GM21528 (cell line): ENCODE measurements around the gene FAM83E.
"Not testable (repeated sequence)": the region's sequence is repeated elsewhere in the genome, so short reads cannot be mapped to it uniquely, and the experiment has no call there.

ENCODE experiments used
- ATAC-seq: cut with Tn5 transposase; IDR thresholded peaks from one replicate; pipeline ENCODE4 v1.9.1; 2021; ENCODE audit warnings: mild to moderate bottlenecking, moderate library complexity; ENCODE audit not compliant: unreplicated experiment, low FRiP score

FAM83E gene

DNA sequence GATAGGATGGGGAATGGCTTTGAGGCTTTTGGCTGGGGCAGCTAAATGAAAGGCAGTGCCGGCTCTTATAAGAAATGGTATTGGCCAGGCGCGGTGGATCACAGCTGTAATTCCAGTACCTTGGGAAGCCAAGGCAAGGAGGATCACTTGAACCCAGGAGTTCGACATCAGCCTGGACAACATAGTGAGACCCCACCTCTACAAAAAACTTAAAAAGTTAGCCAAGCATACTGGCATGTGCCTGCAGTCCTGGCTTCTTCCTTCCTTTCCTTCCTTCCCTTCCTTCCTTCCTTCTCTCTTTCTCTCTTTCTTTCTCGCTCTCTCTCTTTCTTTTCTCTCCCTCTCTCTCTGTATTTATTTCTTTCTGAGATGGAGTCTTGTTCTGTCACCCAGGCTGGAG is 28.0 kb upstream of the FAM83E start:
- ATAC-seq, result no peak

DNA sequence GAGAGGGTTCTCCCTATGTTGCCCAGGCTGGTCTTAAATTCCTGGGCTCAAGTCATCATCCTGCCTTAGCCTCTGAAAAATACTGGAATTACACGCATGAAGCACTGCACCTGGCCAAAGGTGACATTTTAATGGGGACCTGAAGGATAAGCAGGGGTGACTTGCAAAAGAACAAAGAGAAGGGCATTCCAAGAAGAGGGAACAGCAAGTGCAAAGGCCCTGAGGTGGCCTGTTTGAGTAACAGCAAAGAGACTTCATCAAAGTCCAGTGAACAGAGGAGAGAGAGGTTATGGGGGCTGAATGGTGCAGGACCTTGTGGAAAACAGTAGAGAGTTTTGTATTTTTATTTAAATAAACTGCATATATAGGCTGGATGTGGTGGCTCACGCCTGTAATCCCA is 27.0 kb upstream of the FAM83E start:
- no peak for ATAC-seq

DNA sequence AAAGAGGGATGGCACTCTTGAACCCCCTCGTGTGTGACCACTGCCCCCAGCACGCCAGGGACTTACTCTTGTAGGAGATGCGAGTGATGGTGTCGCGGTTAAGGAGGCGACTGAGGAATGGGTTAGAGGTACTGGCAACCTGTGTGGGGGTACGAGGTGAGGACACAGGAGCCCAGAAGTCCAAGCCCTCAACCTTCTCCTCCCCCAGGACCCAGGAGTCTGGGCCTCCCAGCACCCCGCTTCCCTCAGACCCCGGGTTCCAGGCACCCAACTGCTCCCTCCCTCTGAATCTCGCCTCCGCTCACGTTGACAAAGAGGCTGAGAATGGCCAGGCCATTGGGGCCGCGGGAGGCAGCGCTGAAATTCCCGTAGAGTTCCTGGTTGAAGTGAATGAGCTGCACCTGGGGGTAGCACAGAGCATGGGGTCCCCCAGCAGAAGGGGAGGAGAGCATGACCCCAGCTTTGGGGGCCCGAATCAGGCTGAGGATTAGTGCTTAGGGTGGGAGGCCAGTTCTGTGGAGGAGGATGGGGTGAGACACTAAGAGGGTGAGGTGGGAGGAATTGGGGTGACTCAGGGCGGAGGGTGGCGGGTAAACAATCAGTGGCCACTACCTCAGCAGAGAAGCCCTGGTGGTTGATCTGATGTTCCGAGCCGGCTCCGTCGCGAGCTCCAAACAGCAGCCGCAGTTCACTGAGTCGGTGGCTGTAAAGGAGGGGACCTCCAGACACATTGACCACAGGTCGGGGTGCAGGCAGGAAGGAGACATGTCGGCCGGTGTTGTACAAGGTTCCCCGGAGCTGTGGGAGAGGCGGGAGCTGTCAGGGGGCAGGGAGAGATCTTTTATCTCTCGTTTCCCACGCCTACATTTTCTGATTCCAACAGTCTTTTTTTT is 24.9 kb upstream of the FAM83E start:
- ATAC-seq, result no peak

DNA sequence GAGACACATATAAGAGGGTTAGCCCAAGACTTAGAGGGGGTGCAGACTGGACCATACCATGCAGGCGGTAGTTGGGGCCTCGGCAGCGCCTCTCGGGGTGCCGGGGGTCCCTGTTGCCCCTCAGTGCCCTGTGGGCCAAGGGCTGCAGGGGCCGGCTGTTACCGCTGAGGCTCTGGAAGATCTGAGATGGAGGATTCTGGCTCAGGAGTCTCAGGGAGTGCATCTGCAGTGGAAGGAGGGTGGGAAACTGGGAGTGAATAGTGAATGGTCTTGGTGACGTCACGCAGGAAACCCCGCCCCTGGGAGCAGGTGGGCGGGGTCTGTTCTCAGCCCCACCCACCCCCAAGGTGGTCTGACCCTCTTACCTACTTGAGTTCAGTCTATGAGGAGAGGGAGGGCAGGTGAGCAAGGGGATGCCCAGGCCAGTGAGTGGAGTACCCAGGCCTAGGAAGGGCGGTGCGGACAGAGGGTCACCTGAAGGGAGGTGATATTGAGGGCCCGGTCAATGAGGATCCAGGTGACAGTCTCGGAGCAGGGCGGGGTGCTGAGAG is 24.0 kb upstream of the FAM83E start:
- no peak for ATAC-seq

DNA sequence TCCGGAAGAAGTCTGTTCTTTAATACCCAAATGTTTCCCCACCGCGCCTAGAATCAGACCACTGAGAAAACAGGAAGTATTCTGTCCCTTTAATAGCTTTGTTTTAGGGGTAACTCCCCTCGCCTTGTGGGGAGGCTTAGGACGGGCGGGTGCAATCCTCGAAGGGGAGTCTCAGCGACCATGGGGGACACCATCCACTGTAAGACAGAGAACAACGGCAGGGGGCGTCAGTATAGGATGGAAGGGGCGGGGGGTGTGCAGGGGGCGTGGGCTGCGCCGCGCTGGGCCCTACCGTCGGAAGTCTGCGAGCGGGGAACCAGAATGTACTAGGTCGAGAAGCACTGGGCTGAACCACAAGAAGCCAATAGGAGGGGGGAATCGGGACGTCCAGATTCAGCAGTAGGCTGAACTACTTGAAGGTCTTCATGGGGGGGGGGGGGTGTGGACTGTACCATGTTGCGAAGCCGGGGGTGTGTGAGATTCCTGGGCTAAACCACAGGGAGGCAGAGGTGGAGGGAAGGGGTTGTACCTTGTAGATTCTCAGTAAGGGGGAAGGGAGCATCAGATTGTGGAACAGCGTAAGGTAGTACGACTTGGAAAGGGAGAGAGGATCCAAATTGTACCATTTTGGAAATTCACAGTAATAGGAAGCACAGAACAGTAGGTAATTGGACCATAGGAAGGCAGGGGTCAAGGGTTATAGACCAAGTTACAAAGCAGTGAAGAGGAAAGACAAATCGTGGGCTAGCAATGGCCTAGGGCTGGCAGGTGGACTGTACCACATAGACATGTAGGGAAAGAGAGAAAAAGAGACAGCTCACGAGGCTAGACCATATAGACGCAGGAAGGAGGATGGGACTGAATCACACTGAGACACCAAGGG is 23.3 kb upstream of the FAM83E start:
- peak; percentile 9 for ATAC-seq

DNA sequence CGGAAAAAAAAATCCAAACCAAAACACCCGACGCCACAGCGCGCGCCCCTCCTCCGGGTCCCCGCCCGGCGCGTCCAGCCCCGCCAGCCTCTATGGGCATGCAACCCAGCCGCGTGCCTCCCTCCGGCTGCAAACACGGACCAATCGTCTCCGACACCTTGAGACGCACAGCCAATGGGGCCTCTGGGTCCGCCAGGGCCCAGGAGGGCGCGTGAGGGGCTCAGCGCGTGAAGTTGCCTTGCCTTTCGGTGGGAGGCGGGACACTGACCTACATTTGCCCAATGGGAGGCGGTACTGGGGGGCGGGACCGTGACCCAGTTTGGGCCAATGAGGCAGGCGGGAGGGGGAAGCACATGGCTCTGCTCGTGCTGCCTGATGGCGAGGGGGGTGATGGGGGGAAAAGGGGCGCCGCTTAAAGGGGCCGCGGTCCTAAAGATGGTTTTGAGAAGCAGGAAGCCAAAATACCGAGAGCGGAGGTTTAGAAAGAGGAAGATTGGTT is 22.6 kb upstream of the FAM83E start:
- ATAC-seq, result peak; percentile 67

DNA sequence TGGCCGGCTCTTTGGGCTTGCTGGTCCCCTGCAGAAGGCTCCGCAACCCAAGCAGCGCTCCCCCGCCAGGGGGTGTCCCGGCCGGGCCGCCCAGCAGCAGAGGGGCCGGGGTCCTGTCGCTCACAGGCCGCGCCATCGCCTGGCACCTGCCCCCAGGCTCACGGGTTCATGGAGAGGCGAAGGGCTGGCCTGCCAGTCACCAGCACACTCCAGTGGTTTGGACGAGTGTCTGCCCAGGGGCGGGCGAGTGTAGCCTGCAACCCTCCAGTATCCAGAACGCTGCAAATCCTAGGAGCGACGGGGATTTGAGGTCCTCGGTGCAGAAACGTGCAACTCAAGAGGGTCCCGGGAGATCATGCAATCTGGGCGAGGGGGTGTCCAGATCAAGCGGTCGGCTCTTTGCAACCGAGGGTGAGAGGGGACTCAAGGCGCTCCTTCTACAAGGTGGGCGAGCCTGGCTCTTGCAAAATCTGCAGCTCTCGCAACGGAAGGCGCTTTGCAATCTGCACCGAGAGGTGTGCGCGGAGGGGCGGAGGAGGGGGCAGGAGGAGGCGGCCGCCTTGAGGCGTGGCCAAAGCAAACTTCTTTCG is 22.1 kb upstream of the FAM83E start, which contains the start of gene DBP:
Gene DBP, minus strand, starts transcription at position 521 of the 590 bp plus-strand sequence. Its CDS starts 385 bp downstream, at position 136.
- peak; percentile 3 for ATAC-seq

DNA sequence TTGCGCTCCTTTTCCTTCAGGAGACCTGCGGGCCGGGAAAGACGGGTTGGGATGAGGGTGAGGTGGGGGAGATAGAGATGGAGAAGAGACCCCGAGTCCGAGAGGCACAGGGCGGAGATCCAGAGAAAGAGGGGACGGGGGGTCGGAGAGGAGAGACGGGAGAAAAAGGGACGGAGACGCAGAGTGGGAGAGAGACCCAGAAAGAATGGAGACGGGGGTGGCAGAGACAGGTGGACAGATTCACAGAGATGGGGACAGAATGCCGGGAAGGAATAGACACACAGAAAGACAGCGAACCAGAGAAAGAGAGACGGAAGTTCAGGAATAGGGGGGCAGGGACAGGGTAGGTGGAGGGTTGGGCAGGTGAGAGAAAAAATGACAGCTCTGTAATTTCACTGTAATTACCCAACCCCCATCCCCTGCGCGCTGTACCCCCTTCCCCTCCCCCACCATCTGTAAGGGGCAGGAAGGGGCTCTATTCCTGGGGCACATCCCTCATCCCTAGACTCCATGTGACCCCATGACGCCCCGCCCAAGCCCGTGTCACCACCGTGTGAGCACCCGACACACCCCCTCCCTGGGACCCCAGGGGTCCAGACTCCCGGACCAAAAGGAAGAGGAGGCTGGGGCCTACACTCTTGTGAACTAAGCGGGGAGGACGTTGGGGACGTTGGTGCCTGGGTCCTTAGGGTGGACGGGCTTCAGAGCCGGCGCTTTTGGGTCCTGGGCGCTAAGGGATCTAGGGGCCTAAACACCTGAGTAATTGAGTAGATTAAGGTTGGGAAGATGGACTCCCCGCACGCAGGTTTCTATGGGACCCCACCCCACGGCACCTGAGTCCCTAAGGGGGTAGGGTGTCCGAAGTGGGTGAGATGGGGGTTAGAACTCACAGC is 21.3 kb upstream of the FAM83E start:
- ATAC-seq, result no peak

DNA sequence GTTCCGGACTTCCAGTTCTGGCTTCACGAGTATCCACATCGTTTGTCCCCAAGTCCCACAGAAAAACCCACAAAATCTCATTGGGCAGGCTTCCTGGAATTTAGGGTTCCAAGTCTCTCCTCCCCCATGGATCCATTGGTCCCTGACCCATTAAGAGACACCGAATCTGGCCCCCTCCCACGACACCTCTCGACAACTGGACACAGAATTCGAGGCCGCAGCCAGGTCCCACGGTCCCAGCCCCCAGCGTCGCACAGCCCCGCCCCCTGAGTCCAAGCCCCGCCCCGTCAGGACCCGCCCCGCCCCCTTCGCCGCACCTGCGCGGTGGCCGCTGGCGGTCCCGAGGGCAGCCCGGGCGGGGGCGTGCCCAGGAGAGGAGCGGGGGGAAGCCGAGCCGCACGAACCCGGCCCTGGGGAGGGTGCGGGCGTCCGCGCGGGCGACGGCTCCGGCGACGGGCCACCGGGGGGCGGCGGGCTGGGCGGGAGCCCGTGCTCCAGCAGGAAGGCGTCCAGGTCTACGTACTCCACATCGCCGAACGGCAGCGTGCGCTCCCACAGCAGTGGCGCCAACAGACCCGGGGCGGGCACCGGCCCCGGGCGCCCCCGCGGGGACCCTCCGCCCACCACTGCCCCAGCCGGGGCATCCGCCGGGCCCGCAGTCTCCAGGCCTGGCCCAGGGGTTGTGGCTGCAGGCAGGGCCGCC is 20.5 kb upstream of the FAM83E start:
- no peak for ATAC-seq

DNA sequence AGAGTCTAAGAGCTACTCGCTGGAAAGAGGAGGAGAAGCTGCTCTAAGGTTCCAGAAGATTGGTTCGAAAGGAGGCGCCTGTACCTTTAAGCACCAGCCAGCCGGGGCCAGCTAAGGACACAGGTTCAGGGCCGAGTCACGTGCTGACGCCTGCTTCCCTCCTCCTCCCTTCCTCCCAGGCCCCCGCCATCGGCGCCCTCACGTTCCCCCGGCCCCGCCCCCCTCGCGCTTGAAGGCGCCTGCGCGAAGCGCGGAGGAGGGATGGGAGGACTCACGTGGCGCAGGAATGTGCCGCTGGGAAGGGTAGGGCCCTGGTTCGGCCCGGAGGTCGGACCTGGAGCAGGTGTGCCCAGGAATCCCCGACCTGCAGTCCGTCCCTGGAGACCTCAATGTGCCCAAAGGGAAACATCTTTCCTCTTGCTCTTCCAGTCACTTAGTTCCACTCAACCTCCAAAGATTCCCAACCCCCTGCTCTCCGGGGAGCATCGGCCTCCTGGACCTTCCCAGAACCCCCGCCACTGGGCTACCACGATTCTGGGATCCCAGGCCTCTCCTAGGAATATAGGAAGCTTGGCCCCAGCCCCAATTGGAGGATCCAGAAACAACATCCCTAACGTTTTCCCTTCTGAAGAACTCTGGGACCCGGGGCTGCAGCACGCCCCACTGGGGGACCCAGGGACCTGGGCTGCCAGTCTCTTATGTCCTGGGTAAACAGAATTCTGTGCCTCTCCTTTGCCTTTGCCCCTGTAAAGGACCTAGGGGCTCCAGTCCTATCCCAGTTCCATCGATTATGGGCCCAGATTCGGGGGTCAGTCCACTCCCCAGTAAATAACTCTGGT is 19.8 kb upstream of the FAM83E start:
- ATAC-seq, result no peak

DNA sequence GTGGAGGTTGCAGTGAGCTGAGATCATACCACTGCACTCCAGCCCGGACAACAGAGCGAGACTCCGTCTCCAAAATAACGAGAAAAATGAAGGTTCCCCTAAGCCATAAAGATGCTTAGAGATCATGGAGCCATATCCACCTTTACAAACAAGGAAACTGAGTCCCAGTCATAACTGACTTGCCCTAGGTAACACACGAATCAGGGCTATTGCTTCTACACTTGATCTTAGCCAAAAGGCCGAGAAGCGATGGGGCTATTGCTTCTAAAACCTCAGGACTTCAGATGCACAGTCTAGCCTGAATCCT is 19.1 kb upstream of the FAM83E start:
- no peak for ATAC-seq

DNA sequence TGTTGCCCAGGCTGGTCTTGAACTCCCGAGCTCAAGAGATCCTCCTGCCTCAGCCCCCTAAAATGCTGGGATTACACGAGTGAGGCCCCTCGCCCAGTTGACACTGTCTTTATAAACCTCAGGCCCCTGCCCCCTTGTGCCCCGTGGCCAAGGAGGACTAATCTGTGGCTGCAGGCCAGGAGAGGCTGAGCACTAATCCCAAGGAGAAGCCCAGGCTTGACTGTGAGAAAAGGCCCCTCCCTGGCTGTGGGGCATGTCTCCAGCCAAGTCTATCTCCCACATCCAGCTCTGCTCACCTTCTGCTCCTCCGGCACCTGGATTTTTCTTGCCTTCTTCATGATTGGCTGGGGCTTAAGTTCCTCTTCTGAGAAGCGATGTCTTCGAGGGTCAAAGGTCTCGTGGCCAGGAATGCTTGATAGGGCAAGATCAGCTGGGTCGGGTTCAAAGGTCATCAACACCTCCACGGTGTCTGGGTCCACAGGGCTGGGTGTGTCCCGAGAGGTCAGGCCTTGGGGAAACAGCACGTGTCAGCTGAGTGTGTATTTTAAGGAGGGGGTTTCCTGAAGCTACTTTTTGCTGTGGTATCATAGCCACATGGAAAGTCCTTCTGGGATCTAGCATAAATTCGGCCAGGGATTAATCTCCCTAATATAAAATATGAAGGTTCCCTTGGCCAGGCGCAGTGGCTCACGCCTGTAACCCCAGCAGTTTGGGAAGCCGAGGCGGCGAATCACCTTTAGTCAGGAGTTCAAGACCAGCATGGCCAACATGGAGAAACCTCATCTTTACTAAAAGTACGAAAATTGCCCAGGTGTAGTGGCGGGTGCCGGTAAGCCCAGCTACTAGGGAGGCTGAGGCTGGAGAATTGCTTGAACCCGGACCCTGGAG is 18.5 kb upstream of the FAM83E start:
- no peak for ATAC-seq

DNA sequence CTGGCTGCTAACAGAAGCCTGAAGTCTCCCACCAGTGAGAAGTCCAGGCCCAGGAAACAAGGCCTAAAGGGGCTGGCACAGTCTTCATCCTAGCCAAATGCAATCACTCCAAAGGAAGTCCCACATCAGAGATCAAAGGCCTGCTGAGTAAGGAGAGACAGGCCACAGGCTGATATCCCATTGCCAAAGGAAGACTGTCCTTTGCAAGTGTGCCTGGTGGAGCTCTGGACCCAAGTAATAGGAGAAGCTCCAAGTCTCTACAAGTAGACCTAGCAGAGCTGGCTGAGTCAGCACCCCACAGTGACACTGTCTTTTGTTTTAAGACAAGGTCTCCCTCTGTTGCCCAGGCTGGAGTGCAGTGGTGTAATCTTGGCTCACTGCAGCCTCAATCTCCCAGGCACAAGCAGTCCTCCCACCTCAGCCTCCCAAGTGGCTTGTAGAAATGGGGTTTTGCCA is 17.8 kb upstream of the FAM83E start:
- ATAC-seq, result no peak

DNA sequence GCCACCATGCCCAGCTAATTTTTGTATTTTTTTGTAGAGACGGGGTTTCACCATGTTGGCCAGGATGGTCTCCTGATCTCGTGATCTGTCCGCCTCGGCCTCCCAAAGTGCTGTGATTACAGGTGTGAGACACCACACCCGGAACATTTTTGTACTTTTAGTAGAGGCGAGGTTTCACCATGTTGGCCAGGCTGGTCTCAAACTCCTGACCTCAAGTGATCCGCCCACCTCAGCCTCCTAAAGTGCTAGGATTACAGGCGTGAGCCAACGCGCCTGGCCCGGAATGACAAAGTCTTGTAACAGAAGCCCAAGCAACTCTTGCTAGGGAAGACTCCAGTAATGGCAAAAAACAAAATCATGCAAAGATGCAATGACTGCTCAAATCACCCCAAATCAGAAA is 17.4 kb upstream of the FAM83E start:
- ATAC-seq, result not testable (repeated sequence)

DNA sequence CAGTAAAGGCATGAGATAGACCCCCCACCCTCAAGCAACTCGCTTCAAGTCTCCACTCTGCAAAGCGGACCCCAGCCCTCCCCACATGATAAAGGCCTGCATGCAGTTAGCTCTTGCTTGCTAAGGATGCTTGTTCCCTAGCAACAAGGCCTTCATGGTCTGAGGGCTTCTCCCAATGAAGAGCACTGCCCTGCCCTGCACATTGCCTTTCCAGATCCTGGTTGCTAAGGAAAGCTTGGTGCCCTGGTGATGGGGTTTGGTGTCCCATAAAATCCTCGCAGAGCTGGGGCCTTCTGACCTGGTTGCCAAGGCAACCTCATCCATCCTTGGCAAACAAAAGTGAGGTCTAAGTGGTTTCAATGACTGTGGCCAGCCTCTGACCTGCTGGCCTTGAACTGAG is 16.3 kb upstream of the FAM83E start:
- no peak for ATAC-seq

DNA sequence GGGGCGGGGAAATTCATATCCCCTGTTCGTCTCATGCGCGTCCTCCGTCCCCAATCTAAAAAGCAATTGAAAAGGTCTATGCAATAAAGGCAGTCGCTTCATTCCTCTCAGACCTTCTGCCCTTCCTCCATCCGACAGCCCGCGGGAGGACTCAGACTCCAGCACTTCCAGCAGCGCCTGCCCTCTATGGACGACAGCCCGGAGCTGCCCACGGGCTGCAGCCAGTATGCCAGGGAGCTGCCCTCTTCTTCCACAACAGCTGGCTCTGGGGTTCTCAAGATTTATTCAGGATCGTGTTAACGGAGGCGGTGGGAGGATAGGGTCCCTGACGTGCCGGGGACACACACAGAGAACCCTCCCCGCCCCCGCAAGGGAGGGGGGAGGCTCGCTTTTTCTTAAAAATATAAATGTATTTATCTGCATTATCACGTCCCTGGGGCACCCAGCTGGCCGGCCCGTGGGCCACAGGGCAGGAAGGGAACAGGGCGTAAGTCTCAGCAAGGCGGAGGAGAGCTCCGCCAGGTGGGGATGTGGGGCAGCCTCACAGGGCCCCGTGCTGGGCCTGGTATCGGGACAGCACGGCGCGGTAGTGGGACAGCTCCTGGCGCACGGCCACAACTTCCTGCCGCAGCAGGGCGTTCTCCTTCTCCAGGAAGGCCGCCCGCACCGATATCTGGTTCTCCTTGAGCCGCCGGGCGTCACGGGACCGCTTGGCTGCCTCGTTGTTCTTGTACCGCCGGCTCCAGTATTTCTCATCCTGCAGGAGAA is 15.6 kb upstream of the FAM83E start:
- ATAC-seq, result no peak
